CD14-positive monocyte (primary cell): Measurements from ENCODE around the gene RAD54L. TPM values are rescaled to one million over a fixed set of nuclear protein-coding genes. Genes with fewer than 3 reads are reported as not detected.

Source experiments
- DNase-seq, 3 donors: peaks; one replicate each; pipeline ENCODE4 v3.0.0-alpha.2; 2011 to 2022
- H2AFZ ChIP-seq: 2 replicates; pipeline ENCODE4 v1.6.0; 2012; ENCODE audit warnings: mild to moderate bottlenecking, low read depth, low read length, inconsistent platforms; ENCODE audit not compliant: insufficient read depth, poor library complexity, severe bottlenecking
- H3K27ac ChIP-seq, 2 donors: 1 replicate in 1 of 2; 2 replicates in 1 of 2; pipeline ENCODE4 v1.5.1; 2012 to 2013; ENCODE audit warnings: low read length in 2 of 2, control low read depth in 1 of 2, inconsistent platforms in 1 of 2, low read depth in 1 of 2, mild to moderate bottlenecking in 1 of 2
- H3K27me3 ChIP-seq, 2 donors: one replicate each; pipeline versions ENCODE4 v1.6.0 to v1.6.1; 2011 to 2013; ENCODE audit warnings: low read length in 2 of 2; ENCODE audit not compliant: control insufficient read depth in 2 of 2, insufficient read depth in 2 of 2
- H3K36me3 ChIP-seq, 2 donors: replicated peaks in 1 of 2; 1 replicate in 1 of 2; 2 replicates in 1 of 2; pipeline versions ENCODE4 v1.5.1 to v1.6.1; 2012 to 2013; ENCODE audit warnings: low read length in 2 of 2, control low read depth in 1 of 2, inconsistent platforms in 1 of 2, mild to moderate bottlenecking in 1 of 2; ENCODE audit not compliant: insufficient read depth in 2 of 2, control insufficient read depth in 1 of 2
- H3K4me1 ChIP-seq, 2 donors: 1 replicate in 1 of 2; 2 replicates in 1 of 2; pipeline versions ENCODE4 v1.5.1 to v1.6.1; 2012 to 2013; ENCODE audit warnings: low read length in 2 of 2, control low read depth in 1 of 2, inconsistent platforms in 1 of 2, mild to moderate bottlenecking in 1 of 2, moderate library complexity in 1 of 2; ENCODE audit not compliant: insufficient read depth in 2 of 2, control insufficient read depth in 1 of 2
- H3K4me2 ChIP-seq: replicated peaks from 2 replicates; pipeline ENCODE3; 2012; ENCODE audit warnings: low read length, moderate library complexity, mild to moderate bottlenecking; ENCODE audit not compliant: poor library complexity, severe bottlenecking; ENCODE audit errors: extremely low read depth
- H3K4me3 ChIP-seq, 3 experiments: fragments of 200-600 bp in 1 of 3; sonication (generic) in 1 of 3; replicated peaks in 1 of 3; 1 replicate in 2 of 3; 2 replicates in 1 of 3; pipeline ENCODE4 v1.5.1; 2011 to 2013; ENCODE audit warnings: low read length in 3 of 3, mild to moderate bottlenecking in 3 of 3, control low read depth in 2 of 3, low read depth in 2 of 3, inconsistent platforms in 1 of 3, moderate library complexity in 1 of 3
- H3K79me2 ChIP-seq: 2 replicates; pipeline ENCODE4 v1.6.0; 2012; ENCODE audit warnings: mild to moderate bottlenecking, control low read depth, inconsistent platforms, low read length, moderate library complexity; ENCODE audit not compliant: insufficient read depth
- H3K9ac ChIP-seq: 2 replicates; pipeline ENCODE4 v1.6.0; 2017; ENCODE audit warnings: low read length, mild to moderate bottlenecking; ENCODE audit not compliant: insufficient read depth, poor library complexity, severe bottlenecking
- H3K9me3 ChIP-seq, 2 donors: replicated peaks in 1 of 2; 1 replicate in 1 of 2; 2 replicates in 1 of 2; pipeline versions ENCODE4 v1.5.1 to v1.6.1; 2012 to 2013; ENCODE audit warnings: low read length in 2 of 2, control low read depth in 1 of 2; ENCODE audit not compliant: control insufficient read depth in 1 of 2, insufficient read depth in 1 of 2
- H4K20me1 ChIP-seq: 2 replicates; pipeline ENCODE4 v1.6.0; 2012; ENCODE audit warnings: mild to moderate bottlenecking, low read length, control low read depth, moderate library complexity; ENCODE audit not compliant: insufficient read depth
- H3K27ac Mint-ChIP-seq, 7 donors: one replicate each; pipeline ENCODE4 v1.8.0; 2020; ENCODE audit warnings: mild to moderate bottlenecking in 7 of 7, mixed read lengths in 7 of 7, moderate library complexity in 6 of 7, inconsistent platforms in 2 of 7
- H3K27me3 Mint-ChIP-seq, 3 donors: one replicate each; pipeline ENCODE4 v1.8.0; 2021 to 2022; ENCODE audit warnings: low read depth in 3 of 3, mild to moderate bottlenecking in 3 of 3, mixed read lengths in 3 of 3, moderate library complexity in 3 of 3, inconsistent platforms in 1 of 3
- H3K36me3 Mint-ChIP-seq, 2 donors: one replicate each; pipeline ENCODE4 v1.8.0; 2020; ENCODE audit warnings: mixed read lengths in 2 of 2, inconsistent platforms in 1 of 2, mild to moderate bottlenecking in 1 of 2
- H3K4me1 Mint-ChIP-seq: one replicate; pipeline ENCODE4 v1.8.0; 2020; ENCODE audit warnings: mild to moderate bottlenecking, mixed read lengths
- H3K4me3 Mint-ChIP-seq, 2 donors: one replicate each; pipeline ENCODE4 v1.8.0; 2020; ENCODE audit warnings: mild to moderate bottlenecking in 2 of 2, mixed read lengths in 2 of 2, moderate library complexity in 1 of 2
- H3K9me3 Mint-ChIP-seq, 7 donors: one replicate each; pipeline ENCODE4 v1.8.0; 2020 to 2022; ENCODE audit warnings: mixed read lengths in 7 of 7, mild to moderate bottlenecking in 6 of 7, moderate library complexity in 6 of 7, inconsistent platforms in 2 of 7
- WGBS: methylation state at CpG from one replicate; pipeline ENCODE4 v1.1.5; 2013; ENCODE audit warnings: missing lambda C conversion rate; ENCODE audit not compliant: insufficient coverage; 5-methylcytosine and 5-hydroxymethylcytosine counted together
- intact Hi-C, 2 donors: fragments of 100-400 bp; cut with micrococcal nuclease; formaldehyde crosslinking; loops; one replicate each; pipeline versions ENCODE4 v1.15.0 to v1.15.1; 2023
- polyA plus RNA-seq, 3 donors: library from polyadenylated mRNA; depleted of rRNA in 1 of 3; unstranded in 2 of 3; stranded (reverse) in 1 of 3; fragments of 300-500 nt in 2 of 3; fragments of >200 nt in 1 of 3; fragmentation: Illumina TruSeq in 2 of 3; gene quantifications; 1 replicate in 2 of 3; 2 replicates in 1 of 3; pipeline ENCODE4 v1.2.3, GENCODE V29; 2012 to 2021
- TF ChIP-seq, protein P1 (sequence below): fragments of 200-600 bp; IDR thresholded peaks from one replicate; pipeline ENCODE4 v1.8.0; 2022; ENCODE audit warnings: antibody characterized with exemption, mild to moderate bottlenecking

Gene RAD54L
- polyA plus RNA-seq, 3 donors = 0.13 TPM; not detected in 2

DNA sequence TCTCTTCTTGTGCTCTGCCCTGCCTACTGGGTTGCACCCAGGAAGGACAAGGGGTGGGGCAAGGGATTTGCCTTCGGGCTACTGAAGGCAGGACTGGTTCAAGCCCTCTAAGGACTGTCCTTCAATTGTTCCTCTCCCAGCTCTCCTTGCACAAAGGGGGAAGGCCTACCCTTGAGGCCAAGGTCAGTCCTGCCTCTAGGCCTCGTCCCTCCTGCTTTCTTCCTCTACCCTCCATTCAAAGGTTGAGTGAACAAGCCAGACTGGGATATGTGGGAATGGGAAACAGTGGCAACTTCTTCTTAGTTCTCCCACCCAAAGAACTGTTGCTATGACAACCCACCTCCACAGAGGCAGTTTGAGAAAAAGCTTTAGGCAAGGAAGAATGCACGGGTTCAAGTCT is 41.8 kb upstream of the RAD54L start:
- no peaks in the 10 kb centered on the region for H4K20me1 ChIP-seq
- H3K9me3 ChIP-seq = no peaks in the 10 kb centered on the region
- H3K27ac Mint-ChIP-seq = no peak overlapping the region
- no peaks in the 10 kb centered on the region for H3K79me2 ChIP-seq
- H3K4me1 ChIP-seq = peaks cover 11 to 21% of the 10 kb centered on the region in 2 donors
- peaks cover 23% of the 10 kb centered on the region for H3K4me1 Mint-ChIP-seq
- H3K4me3 ChIP-seq = no peak overlapping the region
- H3K9me3 Mint-ChIP-seq = peaks cover 0 to 2% (median 0%) of the 10 kb centered on the region in 7 donors
- TF ChIP-seq, protein P1, sequence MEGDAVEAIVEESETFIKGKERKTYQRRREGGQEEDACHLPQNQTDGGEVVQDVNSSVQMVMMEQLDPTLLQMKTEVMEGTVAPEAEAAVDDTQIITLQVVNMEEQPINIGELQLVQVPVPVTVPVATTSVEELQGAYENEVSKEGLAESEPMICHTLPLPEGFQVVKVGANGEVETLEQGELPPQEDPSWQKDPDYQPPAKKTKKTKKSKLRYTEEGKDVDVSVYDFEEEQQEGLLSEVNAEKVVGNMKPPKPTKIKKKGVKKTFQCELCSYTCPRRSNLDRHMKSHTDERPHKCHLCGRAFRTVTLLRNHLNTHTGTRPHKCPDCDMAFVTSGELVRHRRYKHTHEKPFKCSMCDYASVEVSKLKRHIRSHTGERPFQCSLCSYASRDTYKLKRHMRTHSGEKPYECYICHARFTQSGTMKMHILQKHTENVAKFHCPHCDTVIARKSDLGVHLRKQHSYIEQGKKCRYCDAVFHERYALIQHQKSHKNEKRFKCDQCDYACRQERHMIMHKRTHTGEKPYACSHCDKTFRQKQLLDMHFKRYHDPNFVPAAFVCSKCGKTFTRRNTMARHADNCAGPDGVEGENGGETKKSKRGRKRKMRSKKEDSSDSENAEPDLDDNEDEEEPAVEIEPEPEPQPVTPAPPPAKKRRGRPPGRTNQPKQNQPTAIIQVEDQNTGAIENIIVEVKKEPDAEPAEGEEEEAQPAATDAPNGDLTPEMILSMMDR = no peak
- H2AFZ ChIP-seq = no peak overlapping the region
- peaks cover 7 to 23% (median 8%) of the 10 kb centered on the region in 3 donors for H3K27me3 Mint-ChIP-seq
- WGBS = no CpG with 5 or more reads among the region's 3 CpGs
- DNase-seq = no peak
- no peaks in the 10 kb centered on the region for H3K36me3 ChIP-seq
- no peak overlapping the region for H3K9ac ChIP-seq
- intact Hi-C loops = no loop called here
- no peak overlapping the region for H3K27ac ChIP-seq
- no peaks in the 10 kb centered on the region for H3K36me3 Mint-ChIP-seq
- H3K27me3 ChIP-seq = peaks cover 0 to 15% of the 10 kb centered on the region in 2 donors
- H3K4me2 ChIP-seq = no peak overlapping the region
- no peak overlapping the region for H3K4me3 Mint-ChIP-seq

- no peak overlapping the region for H3K4me2 ChIP-seq
- H3K36me3 ChIP-seq = no peaks in the 10 kb centered on the region
- no peak overlapping the region for H3K27ac ChIP-seq
- H3K4me3 ChIP-seq = no peak overlapping the region
- TF ChIP-seq, protein P1 = no peak
- Mint-ChIP-seq H3K27me3 (peaks cover 7 to 23% (median 8%) of the 10 kb centered on the region in 3 donors), H3K4me3 (no peak overlapping the region), H3K27ac (no peak overlapping the region), H3K36me3 (no peaks in the 10 kb centered on the region), H3K4me1 (peaks cover 23% of the 10 kb centered on the region), H3K9me3 (peaks cover 0 to 2% (median 0%) of the 10 kb centered on the region in 7 donors)
- H3K4me1 ChIP-seq = peaks cover 11 to 21% of the 10 kb centered on the region in 2 donors
- no peaks in the 10 kb centered on the region for H4K20me1 ChIP-seq
- H2AFZ ChIP-seq = no peak overlapping the region
- DNase-seq = no peak
- H3K9me3 ChIP-seq = no peaks in the 10 kb centered on the region
- H3K79me2 ChIP-seq = no peaks in the 10 kb centered on the region
- no CpG with 5 or more reads among the region's 2 CpGs for WGBS
- intact Hi-C loops = no loop called here
- peaks cover 0 to 15% of the 10 kb centered on the region in 2 donors for H3K27me3 ChIP-seq
- no peak overlapping the region for H3K9ac ChIP-seq
Measured at GRCh38 chr1:46206399-46206798, 41.2 kb upstream of the RAD54L start.
